HepG2 (cell line): ENCODE measurements around the gene EFNA3. TPM values are rescaled to one million over a fixed set of nuclear protein-coding genes. Genes with fewer than 3 reads are reported as not detected.

ENCODE experiments used
- ASH2L ChIP-seq: fragments of 300-600, 200-600 bp; sonication (generic); IDR thresholded peaks from 2 replicates; pipeline ENCODE4 v1.7.0; 2017; ENCODE audit warnings: low read depth, mild to moderate bottlenecking, moderate library complexity, mixed read lengths, low read length; ENCODE audit not compliant: insufficient read length
- FOSL2 ChIP-seq: sonication (generic); formaldehyde crosslinking; IDR thresholded peaks from 2 replicates; pipeline ENCODE4 v1.4.0; 2020; ENCODE audit warnings: missing genetic modification reagents
- HNRNPUL1 ChIP-seq: fragments of 200-400 bp; formaldehyde crosslinking; IDR thresholded peaks from 2 replicates; pipeline ENCODE4 v1.6.1; 2017; ENCODE audit warnings: low read depth, mild to moderate bottlenecking, low read length, moderate library complexity
- PHF21A ChIP-seq: sonication (generic); formaldehyde crosslinking; IDR thresholded peaks from 2 replicates; pipeline ENCODE4 v1.5.0; 2020; ENCODE audit warnings: mild to moderate bottlenecking, missing genetic modification reagents
- POLR2AphosphoS5 ChIP-seq: IDR thresholded peaks from 2 replicates; pipeline ENCODE4 v1.6.1; 2012; ENCODE audit warnings: low read depth, low read length
- POLR2G ChIP-seq: fragments of 200-400 bp; formaldehyde crosslinking; IDR thresholded peaks from 2 replicates; pipeline ENCODE4 v1.6.1; 2018; ENCODE audit warnings: mild to moderate bottlenecking, low read depth, low read length, moderate library complexity
- SIN3B ChIP-seq: fragments of 150-350 bp; IDR thresholded peaks from 2 replicates; pipeline ENCODE4 v1.6.1; 2014; ENCODE audit warnings: low read length
- SRY ChIP-seq: sonication (generic); formaldehyde crosslinking; IDR thresholded peaks from 2 replicates; pipeline ENCODE4 v1.8.0; 2022; ENCODE audit warnings: mild to moderate bottlenecking, missing genetic modification reagents
- ZNF121 ChIP-seq: sonication (generic); formaldehyde crosslinking; IDR thresholded peaks from 2 replicates; pipeline ENCODE4 v1.5.0; 2020; ENCODE audit warnings: mild to moderate bottlenecking, missing genetic modification reagents
- ZNF44 ChIP-seq: sonication (generic); formaldehyde crosslinking; IDR thresholded peaks from 2 replicates; pipeline ENCODE4 v1.5.1; 2020; ENCODE audit warnings: mild to moderate bottlenecking, missing genetic modification reagents
- polyA plus RNA-seq, 8 experiments: library from polyadenylated mRNA; depleted of rRNA in 3 of 8; stranded (reverse) in 7 of 8; unstranded in 1 of 8; fragments of >200 nt; fragmentation: Illumina TruSeq in 4 of 8; extraction: Trizol in 4 of 8; gene quantifications; 2 replicates each; pipeline versions ENCODE4 v1.2.1 to v1.2.3, GENCODE V29; 2011 to 2016; ENCODE audit warnings: low read depth in 4 of 8, missing spikeins in 1 of 8, mixed read lengths in 1 of 8; ENCODE audit not compliant: insufficient read depth in 1 of 8
- total RNA-seq, 5 experiments: library from RNA; depleted of rRNA; stranded (reverse); fragments of >200 nt; fragmentation: Illumina TruSeq; extraction: Trizol; gene quantifications; 2 replicates each; pipeline ENCODE4 v1.2.3, GENCODE V29; 2016; ENCODE audit warnings: low read depth in 1 of 5
- TF ChIP-seq, protein P1 (sequence below): IDR thresholded peaks from 2 replicates; pipeline ENCODE4 v1.6.1; 2016; ENCODE audit warnings: low read depth, missing genetic modification reagents, missing compliant biosample characterization
- TF ChIP-seq, protein P2 (sequence below): sonication (generic); formaldehyde crosslinking; IDR thresholded peaks from 2 replicates; pipeline ENCODE4 v1.5.0; 2020; ENCODE audit warnings: mild to moderate bottlenecking, missing genetic modification reagents, borderline replicate concordance
- TF ChIP-seq, protein P3 (sequence below): sonication (generic); formaldehyde crosslinking; IDR thresholded peaks from 2 replicates; pipeline ENCODE4 v1.8.1; 2023; ENCODE audit warnings: mild to moderate bottlenecking, missing genetic modification reagents
- TF ChIP-seq, protein P4 (sequence below): IDR thresholded peaks from 2 replicates; pipeline ENCODE4 v1.6.1; 2016; ENCODE audit warnings: missing biosample characterization, missing genetic modification reagents, low read depth

The EFNA3 gene
- total and polyA plus RNA-seq, 2 of the 13 experiments (the other 11 are each of a cell fraction or from before 2014, with no cell fraction given) = 1.0 to 5.7 TPM

DNA sequence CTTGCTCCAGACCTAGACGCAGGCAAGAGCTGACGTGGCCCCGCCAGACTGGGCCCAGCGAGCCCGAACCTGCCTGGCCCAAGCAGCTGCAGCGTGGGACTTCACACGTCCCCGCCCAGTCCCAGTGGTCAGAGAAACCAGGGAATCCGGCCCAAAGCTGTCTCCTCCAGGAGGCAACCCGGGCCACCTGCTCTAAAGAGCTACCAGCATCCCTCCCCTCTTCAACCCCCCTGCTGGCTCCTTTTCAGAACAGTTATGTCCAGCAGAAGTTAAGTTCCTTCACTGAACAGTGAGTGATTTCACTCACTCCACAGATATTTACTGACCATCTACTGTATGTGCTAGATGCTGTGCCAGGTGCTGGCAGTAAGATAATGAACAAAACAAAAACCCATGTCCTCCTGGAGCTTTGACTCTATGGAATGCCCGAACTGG is 46.9 kb downstream of the EFNA3 start (continued):
- TF ChIP-seq ZNF44 = no peak
- no peak for TF ChIP-seq ZNF121
- TF ChIP-seq, protein P1, sequence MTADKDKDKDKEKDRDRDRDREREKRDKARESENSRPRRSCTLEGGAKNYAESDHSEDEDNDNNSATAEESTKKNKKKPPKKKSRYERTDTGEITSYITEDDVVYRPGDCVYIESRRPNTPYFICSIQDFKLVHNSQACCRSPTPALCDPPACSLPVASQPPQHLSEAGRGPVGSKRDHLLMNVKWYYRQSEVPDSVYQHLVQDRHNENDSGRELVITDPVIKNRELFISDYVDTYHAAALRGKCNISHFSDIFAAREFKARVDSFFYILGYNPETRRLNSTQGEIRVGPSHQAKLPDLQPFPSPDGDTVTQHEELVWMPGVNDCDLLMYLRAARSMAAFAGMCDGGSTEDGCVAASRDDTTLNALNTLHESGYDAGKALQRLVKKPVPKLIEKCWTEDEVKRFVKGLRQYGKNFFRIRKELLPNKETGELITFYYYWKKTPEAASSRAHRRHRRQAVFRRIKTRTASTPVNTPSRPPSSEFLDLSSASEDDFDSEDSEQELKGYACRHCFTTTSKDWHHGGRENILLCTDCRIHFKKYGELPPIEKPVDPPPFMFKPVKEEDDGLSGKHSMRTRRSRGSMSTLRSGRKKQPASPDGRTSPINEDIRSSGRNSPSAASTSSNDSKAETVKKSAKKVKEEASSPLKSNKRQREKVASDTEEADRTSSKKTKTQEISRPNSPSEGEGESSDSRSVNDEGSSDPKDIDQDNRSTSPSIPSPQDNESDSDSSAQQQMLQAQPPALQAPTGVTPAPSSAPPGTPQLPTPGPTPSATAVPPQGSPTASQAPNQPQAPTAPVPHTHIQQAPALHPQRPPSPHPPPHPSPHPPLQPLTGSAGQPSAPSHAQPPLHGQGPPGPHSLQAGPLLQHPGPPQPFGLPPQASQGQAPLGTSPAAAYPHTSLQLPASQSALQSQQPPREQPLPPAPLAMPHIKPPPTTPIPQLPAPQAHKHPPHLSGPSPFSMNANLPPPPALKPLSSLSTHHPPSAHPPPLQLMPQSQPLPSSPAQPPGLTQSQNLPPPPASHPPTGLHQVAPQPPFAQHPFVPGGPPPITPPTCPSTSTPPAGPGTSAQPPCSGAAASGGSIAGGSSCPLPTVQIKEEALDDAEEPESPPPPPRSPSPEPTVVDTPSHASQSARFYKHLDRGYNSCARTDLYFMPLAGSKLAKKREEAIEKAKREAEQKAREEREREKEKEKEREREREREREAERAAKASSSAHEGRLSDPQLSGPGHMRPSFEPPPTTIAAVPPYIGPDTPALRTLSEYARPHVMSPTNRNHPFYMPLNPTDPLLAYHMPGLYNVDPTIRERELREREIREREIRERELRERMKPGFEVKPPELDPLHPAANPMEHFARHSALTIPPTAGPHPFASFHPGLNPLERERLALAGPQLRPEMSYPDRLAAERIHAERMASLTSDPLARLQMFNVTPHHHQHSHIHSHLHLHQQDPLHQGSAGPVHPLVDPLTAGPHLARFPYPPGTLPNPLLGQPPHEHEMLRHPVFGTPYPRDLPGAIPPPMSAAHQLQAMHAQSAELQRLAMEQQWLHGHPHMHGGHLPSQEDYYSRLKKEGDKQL (CRISPR knock-in tag) = no peak
- TF ChIP-seq FOSL2 = no peak
- TF ChIP-seq, protein P2, sequence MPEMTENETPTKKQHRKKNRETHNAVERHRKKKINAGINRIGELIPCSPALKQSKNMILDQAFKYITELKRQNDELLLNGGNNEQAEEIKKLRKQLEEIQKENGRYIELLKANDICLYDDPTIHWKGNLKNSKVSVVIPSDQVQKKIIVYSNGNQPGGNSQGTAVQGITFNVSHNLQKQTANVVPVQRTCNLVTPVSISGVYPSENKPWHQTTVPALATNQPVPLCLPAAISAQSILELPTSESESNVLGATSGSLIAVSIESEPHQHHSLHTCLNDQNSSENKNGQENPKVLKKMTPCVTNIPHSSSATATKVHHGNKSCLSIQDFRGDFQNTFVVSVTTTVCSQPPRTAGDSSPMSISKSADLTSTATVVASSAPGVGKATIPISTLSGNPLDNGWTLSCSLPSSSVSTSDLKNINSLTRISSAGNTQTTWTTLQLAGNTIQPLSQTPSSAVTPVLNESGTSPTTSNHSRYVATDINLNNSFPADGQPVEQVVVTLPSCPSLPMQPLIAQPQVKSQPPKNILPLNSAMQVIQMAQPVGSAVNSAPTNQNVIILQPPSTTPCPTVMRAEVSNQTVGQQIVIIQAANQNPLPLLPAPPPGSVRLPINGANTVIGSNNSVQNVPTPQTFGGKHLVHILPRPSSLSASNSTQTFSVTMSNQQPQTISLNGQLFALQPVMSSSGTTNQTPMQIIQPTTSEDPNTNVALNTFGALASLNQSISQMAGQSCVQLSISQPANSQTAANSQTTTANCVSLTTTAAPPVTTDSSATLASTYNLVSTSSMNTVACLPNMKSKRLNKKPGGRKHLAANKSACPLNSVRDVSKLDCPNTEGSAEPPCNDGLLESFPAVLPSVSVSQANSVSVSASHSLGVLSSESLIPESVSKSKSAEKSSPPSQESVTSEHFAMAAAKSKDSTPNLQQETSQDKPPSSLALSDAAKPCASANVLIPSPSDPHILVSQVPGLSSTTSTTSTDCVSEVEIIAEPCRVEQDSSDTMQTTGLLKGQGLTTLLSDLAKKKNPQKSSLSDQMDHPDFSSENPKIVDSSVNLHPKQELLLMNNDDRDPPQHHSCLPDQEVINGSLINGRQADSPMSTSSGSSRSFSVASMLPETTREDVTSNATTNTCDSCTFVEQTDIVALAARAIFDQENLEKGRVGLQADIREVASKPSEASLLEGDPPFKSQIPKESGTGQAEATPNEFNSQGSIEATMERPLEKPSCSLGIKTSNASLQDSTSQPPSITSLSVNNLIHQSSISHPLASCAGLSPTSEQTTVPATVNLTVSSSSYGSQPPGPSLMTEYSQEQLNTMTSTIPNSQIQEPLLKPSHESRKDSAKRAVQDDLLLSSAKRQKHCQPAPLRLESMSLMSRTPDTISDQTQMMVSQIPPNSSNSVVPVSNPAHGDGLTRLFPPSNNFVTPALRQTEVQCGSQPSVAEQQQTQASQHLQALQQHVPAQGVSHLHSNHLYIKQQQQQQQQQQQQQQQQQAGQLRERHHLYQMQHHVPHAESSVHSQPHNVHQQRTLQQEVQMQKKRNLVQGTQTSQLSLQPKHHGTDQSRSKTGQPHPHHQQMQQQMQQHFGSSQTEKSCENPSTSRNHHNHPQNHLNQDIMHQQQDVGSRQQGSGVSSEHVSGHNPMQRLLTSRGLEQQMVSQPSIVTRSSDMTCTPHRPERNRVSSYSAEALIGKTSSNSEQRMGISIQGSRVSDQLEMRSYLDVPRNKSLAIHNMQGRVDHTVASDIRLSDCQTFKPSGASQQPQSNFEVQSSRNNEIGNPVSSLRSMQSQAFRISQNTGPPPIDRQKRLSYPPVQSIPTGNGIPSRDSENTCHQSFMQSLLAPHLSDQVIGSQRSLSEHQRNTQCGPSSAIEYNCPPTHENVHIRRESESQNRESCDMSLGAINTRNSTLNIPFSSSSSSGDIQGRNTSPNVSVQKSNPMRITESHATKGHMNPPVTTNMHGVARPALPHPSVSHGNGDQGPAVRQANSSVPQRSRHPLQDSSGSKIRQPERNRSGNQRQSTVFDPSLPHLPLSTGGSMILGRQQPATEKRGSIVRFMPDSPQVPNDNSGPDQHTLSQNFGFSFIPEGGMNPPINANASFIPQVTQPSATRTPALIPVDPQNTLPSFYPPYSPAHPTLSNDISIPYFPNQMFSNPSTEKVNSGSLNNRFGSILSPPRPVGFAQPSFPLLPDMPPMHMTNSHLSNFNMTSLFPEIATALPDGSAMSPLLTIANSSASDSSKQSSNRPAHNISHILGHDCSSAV (CRISPR knock-in tag) = no peak
- TF ChIP-seq, protein P3, sequence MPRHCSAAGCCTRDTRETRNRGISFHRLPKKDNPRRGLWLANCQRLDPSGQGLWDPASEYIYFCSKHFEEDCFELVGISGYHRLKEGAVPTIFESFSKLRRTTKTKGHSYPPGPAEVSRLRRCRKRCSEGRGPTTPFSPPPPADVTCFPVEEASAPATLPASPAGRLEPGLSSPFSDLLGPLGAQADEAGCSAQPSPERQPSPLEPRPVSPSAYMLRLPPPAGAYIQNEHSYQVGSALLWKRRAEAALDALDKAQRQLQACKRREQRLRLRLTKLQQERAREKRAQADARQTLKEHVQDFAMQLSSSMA (CRISPR knock-in tag) = no peak
- TF ChIP-seq ASH2L = peak; percentile 25
- TF ChIP-seq HNRNPUL1 = no peak
- no peak for TF ChIP-seq PHF21A (CRISPR knock-in tag)
- no peak for TF ChIP-seq SIN3B
- no peak for TF ChIP-seq SRY (CRISPR knock-in tag)
- TF ChIP-seq POLR2G = 0 out of 2 replicates have a peak, but pooled peaks have one; percentile 10
- TF ChIP-seq, protein P4, sequence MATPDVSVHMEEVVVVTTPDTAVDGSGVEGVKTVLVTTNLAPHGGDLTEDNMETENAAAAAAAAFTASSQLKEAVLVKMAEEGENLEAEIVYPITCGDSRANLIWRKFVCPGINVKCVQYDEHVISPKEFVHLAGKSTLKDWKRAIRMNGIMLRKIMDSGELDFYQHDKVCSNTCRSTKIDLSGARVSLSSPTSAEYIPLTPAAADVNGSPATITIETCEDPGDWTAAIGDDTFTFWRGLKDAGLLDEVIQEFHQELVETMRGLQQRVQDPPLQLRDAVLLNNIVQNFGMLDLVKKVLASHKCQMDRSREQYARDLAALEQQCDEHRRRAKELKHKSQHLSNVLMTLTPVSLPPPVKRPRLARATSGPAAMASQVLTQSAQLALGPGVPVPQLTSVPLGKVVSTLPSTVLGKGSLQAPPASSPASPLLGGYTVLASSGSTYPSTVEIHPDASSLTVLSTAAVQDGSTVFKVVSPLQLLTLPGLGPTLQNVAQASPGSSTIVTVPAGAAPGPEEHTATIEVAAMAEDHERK (CRISPR knock-in tag) = no peak
- TF ChIP-seq POLR2AphosphoS5 = peak; percentile 32; the same call in 1 of the 2 replicates
